ENCODE results near the gene ZKSCAN8.

ZKSCAN8 gene

DNA sequence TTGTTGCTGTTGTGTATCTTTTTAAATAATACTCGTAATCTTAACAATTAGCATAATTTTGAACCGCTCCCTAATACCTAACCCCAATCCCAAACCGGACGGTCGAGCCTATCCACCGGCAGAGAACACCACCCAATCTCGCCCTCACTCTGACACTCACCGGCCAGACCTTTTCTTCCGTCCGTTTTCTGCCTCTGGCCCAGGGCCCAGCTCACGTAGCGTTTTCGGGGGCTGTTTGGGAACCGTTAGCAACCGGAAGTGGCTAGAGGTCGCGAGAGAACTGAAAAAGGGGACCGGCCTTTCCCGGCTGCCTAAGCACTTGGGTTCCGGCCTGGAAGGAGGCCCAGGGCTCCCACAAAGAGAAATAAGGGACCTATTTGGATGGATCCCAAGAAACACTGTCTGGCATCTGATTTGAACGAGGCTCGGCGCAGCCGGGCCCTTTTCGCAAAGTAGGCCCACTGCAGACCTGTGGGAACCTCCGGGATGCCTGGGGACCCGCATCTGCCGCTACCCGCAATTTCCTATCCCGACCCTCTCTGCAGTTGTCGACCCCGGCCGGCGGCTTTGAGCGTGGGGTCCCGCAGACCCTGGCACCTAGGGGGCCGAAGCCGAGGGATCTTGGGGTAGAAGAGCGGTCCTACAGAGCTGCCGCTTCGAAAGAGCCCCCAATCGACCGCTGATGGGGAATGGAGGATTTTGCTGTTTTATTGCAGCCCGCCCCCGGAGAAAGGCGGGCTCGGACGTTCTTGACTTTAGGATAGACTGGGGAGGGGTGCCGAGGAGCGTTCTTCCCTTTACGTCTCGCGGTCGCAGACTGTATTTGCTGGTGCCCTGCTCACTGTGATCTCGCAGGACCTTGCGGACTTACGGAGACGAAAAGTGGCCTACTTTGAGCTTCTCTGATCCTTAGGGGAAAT is 4.8 kb upstream of the ZKSCAN8 start:
- intact Hi-C loops (cut with DNase I), result loop anchor here (5.0 to 10.0 kb wide), 3 partner anchors 52 to 218 kb away; partner anchors contain the start of genes ZNF165 and ZSCAN26
- DNase-seq, result peak; percentile 77 to 96 (median 89)

DNA sequence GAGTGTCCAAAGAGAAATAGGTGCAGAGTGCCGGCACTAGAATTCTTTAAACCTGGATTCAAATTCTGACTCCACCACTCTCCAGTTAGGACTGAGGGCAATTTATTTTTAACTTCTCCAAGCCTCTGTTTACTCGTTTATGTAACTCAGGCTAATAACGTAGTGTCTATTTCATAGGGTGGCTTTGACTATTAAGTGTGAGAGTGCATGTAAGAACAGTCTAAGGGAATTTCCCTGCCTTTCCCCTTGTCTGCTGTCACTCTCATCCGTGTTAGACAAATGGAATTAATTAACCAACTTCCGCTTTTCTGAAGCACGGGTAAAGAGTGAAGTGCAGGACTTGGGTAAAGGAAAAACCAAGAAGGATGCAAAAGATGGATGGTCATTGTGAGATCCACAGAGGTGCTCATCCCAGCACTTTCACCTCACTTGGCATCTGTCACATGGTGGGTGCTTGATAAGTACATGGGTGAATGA is 4.1 kb upstream of the ZKSCAN8 start:
- intact Hi-C loops (cut with DNase I), result loop anchor here (5.0 to 10.0 kb wide), 3 partner anchors 53 to 217 kb away; partner anchors contain the start of genes ZNF165 and ZSCAN26
- peak in 3 of 42 donors; percentile 7 to 48 (median 8) for DNase-seq

DNA sequence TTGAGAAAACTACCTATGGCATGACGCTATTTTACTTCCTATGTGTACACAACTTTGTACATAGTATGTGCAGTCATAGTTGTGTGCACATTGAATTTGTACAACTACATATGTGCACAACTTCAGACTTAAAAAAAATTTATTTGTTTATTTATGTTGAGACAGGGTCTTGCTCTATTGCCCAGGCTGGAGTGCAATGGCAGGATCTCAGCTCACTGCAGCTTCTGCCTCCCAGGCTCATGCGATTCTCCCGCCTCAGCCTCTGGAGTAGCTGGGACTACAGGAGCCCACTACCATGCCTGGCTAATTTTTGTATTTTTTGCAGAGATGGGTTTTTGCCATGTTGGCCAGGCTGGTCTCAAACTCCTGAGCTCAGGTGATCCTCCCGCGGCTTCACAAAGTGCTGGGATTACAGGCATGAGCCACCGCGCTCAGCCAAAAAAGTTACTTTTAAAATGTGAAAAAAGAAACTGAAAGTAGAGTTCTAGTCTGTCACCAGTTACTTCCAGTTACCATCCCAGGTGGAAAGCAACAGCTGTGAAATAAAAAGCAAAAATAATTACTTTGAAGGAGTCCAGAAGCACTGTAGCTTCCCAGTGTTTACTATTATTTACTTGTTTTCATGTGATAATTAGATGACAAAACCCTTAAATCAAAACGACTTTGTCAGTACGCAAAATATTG is 1.7 kb upstream of the ZKSCAN8 start:
- DNase-seq, result no peak
- intact Hi-C loops (cut with DNase I), result loop anchor here (5.0 to 10.0 kb wide), 3 partner anchors 55 to 215 kb away; partner anchors contain the start of genes ZNF165 and ZSCAN26

DNA sequence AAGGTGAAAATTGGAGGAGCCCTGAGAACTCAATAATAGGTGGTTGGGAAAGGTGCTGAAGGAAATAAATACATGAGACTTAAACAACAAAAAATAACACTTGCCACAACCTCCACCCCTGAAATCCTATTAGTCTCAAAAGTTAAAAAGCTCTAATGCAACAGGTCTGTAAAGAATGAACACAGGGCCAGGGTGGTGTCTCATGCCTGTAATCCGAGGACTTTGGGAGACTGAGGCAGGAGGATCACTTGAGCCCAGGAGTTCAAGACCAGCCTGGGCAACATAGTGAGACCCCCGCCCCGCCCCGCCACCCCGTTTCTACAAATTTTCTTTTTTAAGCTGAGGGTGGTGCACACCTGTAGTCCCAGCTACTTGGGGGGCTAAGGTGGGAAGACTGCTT is 1.1 kb upstream of the ZKSCAN8 start:
- no peak for DNase-seq
- intact Hi-C loops (cut with DNase I), result no loop called here

DNA sequence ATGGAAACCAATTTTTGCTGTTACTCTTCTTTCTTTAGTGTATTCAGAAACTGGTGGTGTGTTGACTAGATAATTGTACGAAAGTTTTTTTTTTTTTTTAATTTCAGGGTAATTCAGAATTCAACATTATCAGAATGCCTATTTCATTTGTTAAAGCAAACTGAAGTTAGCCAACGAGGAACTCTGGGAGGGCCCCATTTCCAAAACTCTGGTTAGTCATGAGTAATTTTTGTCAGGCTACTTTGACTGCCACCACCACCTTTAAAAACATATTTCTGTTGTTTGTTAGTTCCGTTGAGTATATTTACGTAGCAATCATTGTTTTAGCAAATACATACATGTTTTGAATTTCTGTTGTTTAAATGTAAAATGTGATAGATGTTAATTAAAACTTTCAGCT is 763 bp downstream of the ZKSCAN8 start:
- intact Hi-C loops (cut with DNase I), result no loop called here
- no peak for DNase-seq

DNA sequence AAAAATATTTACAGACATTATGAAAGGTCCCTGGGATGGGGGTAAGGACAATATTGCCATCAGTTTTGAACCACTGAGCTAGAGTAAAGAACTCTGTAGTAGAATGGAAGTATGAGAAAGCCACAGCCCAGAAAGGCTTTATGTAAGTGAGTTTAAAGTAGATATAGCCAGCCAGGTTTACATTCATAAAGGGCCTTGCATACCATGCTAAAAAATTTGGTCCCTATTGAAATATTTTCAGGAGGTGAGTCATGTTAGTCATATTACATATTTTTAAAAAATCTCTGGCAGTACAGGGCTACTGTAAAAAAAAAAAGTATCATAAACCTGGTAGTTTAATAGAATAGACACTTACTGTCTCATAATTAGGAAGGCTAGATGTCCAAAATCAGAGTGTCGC is 3.5 kb downstream of the ZKSCAN8 start:
- intact Hi-C loops (cut with DNase I), result no loop called here
- no peak for DNase-seq

DNA sequence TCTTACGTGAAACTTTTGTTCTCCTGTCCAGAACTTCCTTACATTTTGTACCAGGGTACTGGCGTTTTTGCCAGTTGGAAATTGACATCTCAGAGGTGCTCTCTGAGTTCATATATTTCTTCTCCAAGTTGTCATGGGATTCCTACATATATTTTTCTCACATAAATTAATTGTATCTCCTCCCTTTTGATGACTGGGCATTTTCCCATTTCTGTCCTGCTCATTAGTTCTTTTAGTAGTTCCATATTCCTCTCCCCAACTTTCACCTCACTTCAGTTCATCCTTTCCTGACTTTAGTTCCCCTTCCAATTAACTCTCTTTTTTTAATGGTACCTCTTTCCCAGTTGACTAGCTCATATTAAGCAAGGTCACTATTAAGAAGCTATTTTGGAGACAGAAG is 10.8 kb downstream of the ZKSCAN8 start:
- intact Hi-C loops (cut with DNase I), result no loop called here
- DNase-seq, result no peak

DNA sequence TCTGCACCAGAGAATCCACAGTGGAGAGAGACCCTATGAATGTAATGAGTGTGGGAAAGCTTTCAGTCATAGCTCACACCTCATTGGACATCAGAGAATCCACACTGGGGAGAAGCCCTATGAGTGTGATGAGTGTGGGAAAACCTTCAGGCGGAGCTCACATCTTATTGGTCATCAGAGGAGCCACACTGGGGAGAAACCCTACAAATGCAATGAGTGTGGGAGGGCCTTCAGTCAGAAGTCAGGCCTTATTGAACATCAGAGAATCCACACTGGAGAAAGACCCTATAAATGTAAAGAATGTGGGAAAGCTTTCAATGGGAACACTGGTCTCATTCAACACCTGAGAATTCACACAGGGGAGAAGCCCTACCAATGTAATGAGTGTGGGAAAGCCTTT is 11.9 kb downstream of the ZKSCAN8 start:
- no peak for DNase-seq
- intact Hi-C loops (cut with DNase I), result no loop called here

DNA sequence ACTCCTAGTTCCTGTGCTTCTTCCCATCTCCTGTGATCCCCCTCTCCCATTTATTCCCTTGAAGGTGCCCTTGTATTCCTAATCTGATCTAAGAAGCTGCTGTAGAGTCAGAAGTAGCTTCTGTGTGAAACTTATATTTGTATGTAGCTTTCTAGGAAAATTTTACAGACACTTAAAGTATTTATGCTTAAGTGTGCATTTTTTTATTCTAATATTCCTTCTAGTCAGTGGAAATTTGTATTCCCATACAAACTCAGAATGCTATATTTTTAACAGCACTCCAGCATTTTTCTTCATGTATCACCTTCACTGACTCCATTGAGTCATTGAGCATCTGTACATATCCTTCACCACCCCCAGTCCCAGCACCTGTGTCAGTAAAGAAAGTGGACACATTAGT is 12.7 kb downstream of the ZKSCAN8 start:
- no peak for DNase-seq
- intact Hi-C loops (cut with DNase I), result no loop called here

DNA sequence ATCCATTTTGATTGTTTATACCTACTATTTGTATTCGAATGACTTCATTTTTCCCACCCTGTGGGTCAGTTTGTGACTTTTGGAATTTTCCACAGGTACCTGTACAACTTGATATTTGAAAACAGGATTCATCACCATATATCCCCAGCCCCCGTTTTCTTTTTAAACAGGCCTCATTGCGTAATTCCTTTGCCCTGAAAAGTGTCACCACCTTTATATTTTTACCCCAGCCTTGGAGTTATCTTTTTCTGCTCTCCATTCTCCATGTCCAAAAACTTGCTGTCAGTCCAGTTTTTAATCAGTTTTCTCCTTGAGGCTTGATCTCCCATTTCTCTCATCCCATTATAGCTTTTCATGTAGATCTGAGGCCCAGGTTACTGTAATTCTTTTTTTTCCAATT is 16.6 kb downstream of the ZKSCAN8 start:
- DNase-seq, result no peak
- intact Hi-C loops (cut with DNase I), result no loop called here

DNA sequence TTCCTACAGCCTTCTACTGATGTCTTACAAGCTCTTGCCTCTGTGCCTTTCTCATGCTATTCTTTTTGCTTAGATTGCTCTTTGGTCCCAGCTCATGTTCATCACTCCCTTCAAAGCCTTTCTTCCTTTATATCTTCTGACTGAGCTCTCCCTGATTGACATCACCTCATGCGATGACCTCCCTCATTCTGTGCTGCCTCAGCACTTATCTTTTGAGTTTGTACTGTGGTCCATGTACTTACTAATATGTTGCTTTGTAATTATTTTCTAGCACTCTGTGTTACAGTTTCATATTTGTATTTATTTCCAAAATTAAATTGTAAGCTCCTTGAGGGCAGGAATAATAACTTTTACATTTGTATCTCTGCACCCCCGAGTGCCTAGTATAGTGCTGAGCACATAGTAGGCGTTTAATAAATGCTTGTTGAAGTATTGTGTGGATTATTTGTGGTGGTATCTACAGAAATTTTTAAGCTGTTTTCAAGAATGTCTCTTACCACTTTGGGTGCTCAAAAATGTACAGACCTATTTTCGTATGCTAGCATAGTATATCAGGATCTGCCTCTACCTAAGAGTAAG is 17.4 kb downstream of the ZKSCAN8 start:
- no peak for DNase-seq
- intact Hi-C loops (cut with DNase I), result no loop called here

DNA sequence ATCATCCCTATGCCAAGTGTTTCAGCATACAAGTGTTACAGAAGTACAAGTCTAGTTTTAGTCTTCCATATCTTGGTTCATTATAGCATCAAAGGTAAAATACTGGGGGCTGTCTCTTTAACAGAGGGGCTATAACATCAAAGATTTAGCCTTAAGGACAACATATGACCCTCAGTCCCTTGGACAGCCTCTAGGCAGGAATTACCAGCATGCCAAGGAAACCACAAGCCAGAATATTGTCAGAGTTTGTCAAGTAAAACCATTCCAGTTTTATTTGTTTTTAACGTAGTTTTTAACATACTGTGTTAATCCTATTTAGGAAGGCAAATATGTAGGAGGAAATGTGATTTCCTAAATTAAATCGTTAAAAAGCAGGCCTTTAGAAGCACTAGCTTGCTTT is 18.6 kb downstream of the ZKSCAN8 start:
- intact Hi-C loops (cut with DNase I), result no loop called here
- DNase-seq, result no peak

DNA sequence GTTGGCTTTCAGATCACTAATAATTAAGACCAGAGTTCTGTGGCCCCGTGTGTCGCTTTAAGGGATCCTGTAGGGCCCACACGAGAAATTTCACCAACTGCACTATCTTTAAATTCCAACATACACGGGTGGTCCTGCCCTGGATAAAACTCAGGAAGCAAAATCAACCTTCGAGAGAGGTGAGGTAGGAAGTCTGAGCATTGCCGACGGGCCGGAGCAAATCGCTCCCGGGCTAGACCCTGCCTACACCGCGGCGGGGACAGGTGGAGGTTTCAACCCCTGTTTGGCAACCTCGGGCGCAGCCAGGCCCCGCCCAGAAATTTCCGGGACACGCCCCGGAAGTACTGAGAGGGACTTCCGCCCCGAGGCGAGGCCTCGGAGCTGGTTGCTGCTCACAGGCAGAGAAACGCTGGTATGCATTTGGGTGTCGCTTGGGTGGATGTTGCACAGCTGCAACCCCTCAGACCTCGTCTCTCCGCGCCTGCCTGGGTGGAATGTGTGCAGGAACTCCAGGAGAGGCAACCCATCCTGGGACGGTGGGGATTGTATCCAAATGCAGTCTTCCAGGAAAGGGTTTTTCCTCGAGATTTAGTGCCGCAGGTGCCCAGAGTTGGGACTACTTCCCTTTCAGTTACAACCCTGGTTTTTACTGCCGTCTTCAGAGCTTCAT is 19.9 kb downstream of the ZKSCAN8 start:
- intact Hi-C loops (cut with DNase I), result no loop called here
- DNase-seq, result peak; percentile 30 to 88 (median 74)

DNA sequence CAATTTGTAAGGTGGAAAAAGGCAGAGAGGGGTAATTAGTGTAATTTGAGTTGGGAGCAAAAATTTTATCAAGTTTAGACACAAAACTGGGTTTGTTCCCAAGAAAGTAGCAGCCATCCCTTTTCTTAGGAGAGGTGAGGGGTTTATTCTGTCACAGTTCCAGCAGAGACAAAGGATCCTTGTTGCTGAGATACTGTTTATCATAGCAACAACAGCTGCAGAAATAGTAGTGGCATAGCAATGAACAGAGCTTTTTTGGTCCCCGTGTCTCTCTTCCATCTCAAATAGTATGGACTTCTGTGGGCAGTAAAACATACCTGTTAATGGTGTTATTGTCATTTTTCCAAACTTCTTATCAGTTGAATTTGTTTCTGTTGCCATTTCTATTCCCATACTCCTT is 23.9 kb downstream of the ZKSCAN8 start:
- DNase-seq, result no peak

DNA sequence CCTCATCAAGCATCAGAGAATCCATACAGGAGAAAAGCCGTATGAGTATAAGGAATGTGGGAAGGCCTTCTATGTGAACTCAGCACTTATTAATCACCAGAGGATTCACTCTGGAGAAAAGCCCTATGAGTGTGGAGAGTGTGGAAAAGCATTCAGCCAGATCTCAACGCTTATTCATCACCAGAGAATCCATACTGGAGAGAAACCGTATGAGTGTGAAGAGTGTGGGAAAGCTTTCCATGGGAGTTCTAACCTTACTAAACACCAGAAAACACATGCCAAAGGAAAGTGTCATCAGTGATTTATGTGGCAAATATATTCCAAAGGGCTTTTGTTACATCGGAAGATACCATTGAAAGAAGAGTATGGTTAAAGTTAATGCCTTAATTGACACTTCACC is 25.4 kb downstream of the ZKSCAN8 start:
- no peak for DNase-seq
- intact Hi-C loops (cut with DNase I), result no loop called here

More for the DNA sequence above, 23.9 kb downstream of the ZKSCAN8 start:
- intact Hi-C loops (cut with DNase I), result no loop called here

DNA sequence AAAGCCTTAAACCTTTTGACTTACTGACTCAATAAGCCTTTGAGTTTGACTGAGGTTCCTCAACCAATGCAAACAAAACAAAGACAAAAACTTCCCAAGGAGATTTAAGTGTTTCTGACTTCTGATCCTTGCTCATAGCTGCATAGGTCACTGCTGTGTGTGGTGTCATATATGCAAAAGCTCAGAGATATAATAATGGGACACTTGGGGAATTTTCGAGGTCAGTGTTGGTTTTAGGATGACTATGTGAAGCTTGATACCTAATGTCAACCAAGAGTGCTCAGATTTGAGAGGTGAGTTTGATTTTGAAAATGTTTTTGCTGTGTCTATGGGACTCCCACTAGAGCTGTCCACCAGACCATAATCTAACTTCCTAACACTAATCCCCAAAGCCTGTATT is 26.2 kb downstream of the ZKSCAN8 start:
- intact Hi-C loops (cut with DNase I), result no loop called here
- DNase-seq, result no peak

DNA sequence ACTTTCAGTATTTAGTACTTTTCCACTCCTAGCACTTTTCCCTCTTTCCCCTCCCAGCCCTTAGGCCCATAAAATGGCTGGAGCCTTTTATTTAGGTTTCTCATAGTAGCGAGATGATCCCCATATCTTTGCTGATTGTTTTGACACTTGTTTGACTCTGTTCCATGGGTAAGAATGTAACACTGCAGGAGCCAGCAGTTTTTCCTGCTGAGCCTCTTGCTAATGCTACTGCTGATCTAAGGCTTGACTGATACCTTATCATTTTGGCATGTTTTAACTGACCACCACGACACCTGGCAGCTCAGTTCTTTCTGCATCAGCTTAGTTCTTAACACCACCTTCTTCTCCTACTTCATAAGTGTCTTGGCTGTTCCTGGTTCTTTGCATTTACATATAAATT is 29.6 kb downstream of the ZKSCAN8 start:
- intact Hi-C loops (cut with DNase I), result no loop called here
- DNase-seq, result no peak

DNA sequence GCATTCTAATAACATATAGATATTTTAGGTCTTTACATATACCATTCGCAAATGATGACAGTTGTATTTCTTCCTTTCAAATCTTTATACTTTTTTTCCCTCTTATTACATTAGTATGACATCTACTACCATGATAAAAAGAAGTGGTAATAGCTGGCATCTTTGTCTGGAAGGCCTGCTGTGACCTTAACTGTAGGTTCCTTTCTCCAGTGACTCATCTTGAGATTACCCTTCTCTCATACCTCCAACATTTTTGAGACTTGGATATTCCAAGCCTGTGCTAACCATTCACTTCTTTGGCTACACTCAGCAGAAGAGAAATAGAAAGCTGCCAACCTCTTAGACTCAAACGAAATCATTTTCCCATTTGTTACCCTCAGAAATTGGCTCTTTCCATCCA is 30.3 kb downstream of the ZKSCAN8 start:
- intact Hi-C loops (cut with DNase I), result no loop called here

DNA sequence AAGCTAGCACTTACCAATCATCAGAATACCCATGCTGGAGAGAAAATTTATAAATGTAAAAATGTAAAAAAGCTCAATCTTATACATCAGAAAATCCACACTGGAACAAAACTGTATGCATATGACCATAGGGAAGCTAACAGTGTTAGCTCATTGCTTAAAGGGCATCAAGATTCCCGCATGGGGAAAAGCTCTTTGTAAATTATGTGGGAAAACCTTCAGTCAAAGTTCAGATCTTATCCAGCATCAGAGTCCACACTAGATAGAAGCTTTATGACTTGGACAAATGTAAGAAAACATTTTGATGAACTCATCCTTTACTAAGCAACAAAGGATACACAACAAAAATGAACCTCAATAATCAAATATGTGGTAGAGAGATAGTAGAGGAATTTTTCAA is 34.7 kb downstream of the ZKSCAN8 start:
- no peak for DNase-seq
- intact Hi-C loops (cut with DNase I), result no loop called here

More for the DNA sequence above, 30.3 kb downstream of the ZKSCAN8 start:
- DNase-seq, result no peak
